ENCODE measurements around the gene SLCO2B1.

Gene SLCO2B1

GRCh38 chr11:75145196-75145971, 5.5 kb upstream of the SLCO2B1 start:
- no peak for DNase-seq (ENCODE audit: low read depth)

GRCh38 chr11:75145972-75146519, 4.9 kb upstream of the SLCO2B1 start:
- DNase-seq (ENCODE audit: low read depth) = no peak

- no peak for DNase-seq (ENCODE audit: low read depth)
Observed at GRCh38 chr11:75146711-75147110, 4.2 kb upstream of the SLCO2B1 start.

GRCh38 chr11:75147191-75147874, 3.6 kb upstream of the SLCO2B1 start:
- DNase-seq (ENCODE audit: low read depth) = no peak

- no peak for DNase-seq (ENCODE audit: low read depth)
Observed at GRCh38 chr11:75147875-75148263, 3.0 kb upstream of the SLCO2B1 start.

GRCh38 chr11:75148436-75148983, 2.4 kb upstream of the SLCO2B1 start:
- no peak for DNase-seq (ENCODE audit: low read depth)

GRCh38 chr11:75149766-75150465, 991 bp upstream of the SLCO2B1 start:
- no peak for DNase-seq (ENCODE audit: low read depth)

- no peak for DNase-seq (ENCODE audit: low read depth)
Observed at GRCh38 chr11:75151346-75152047, 590 bp downstream of the SLCO2B1 start.

GRCh38 chr11:75152090-75152489, 1.2 kb downstream of the SLCO2B1 start:
- DNase-seq (ENCODE audit: low read depth) = no peak

GRCh38 chr11:75152651-75153427, 1.9 kb downstream of the SLCO2B1 start:
- no peak for DNase-seq (ENCODE audit: low read depth)

- DNase-seq (ENCODE audit: low read depth) = no peak
Observed at GRCh38 chr11:75154646-75155569, 4.0 kb downstream of the SLCO2B1 start.

- DNase-seq (ENCODE audit: low read depth) = no peak
Observed at GRCh38 chr11:75155570-75156422, 4.9 kb downstream of the SLCO2B1 start.

GRCh38 chr11:75158241-75158640, 7.3 kb downstream of the SLCO2B1 start:
- DNase-seq (ENCODE audit: low read depth) = no peak

- no peak for DNase-seq (ENCODE audit: low read depth)
Observed at GRCh38 chr11:75158696-75159150, 7.8 kb downstream of the SLCO2B1 start.

GRCh38 chr11:75159151-75159953, 8.4 kb downstream of the SLCO2B1 start:
- DNase-seq (ENCODE audit: low read depth) = no peak

- DNase-seq (ENCODE audit: low read depth) = no peak
Observed at GRCh38 chr11:75160220-75160757, 9.4 kb downstream of the SLCO2B1 start.

GRCh38 chr11:75160880-75161279, 10.0 kb downstream of the SLCO2B1 start:
- no peak for DNase-seq (ENCODE audit: low read depth)
